Glutamatergic neuron (in vitro differentiated cells): ENCODE measurements around the gene CEP104. TPM values are rescaled to one million over a fixed set of nuclear protein-coding genes. Genes with fewer than 3 reads are reported as not detected.
A peak's percentile ranks its signal among the peaks of the same experiment; 100 is the strongest.

Experiments
- DNase-seq: peaks from one replicate; pipeline ENCODE4 v3.0.0; 2022
- H3K27ac Mint-ChIP-seq: one replicate; pipeline ENCODE4 v1.8.0; 2020; ENCODE audit warnings: mild to moderate bottlenecking, mixed read lengths, inconsistent platforms; ENCODE audit not compliant: unreplicated experiment
- H3K27me3 Mint-ChIP-seq: one replicate; pipeline ENCODE4 v1.8.0; 2020; ENCODE audit warnings: mild to moderate bottlenecking, moderate library complexity, mixed read lengths, inconsistent platforms; ENCODE audit not compliant: unreplicated experiment
- H3K36me3 Mint-ChIP-seq: one replicate; pipeline ENCODE4 v1.8.0; 2020; ENCODE audit warnings: mild to moderate bottlenecking, mixed read lengths, inconsistent platforms; ENCODE audit not compliant: unreplicated experiment
- H3K4me1 Mint-ChIP-seq: one replicate; pipeline ENCODE4 v1.8.0; 2020; ENCODE audit warnings: mild to moderate bottlenecking, low read depth, mixed read lengths, inconsistent platforms; ENCODE audit not compliant: unreplicated experiment
- H3K4me3 Mint-ChIP-seq: one replicate; pipeline ENCODE4 v1.8.0; 2020; ENCODE audit warnings: mild to moderate bottlenecking, mixed read lengths, inconsistent platforms; ENCODE audit not compliant: unreplicated experiment
- H3K9me3 Mint-ChIP-seq: one replicate; pipeline ENCODE4 v1.8.0; 2020; ENCODE audit warnings: mild to moderate bottlenecking, moderate library complexity, mixed read lengths, inconsistent platforms; ENCODE audit not compliant: unreplicated experiment
- CTCF ChIP-seq: fragments of 200-600 bp; sonication (generic); IDR thresholded peaks from one replicate; pipeline ENCODE4 v1.5.0; 2021; ENCODE audit not compliant: partially characterized antibody, unreplicated experiment
- total RNA-seq: library from RNA; stranded (reverse); fragmentation: NEBNext Ultra II Directional; extraction: Animal tissue kit (Norgen Biotek cat#: 25700); gene quantifications from one replicate; pipeline ENCODE4 v1.2.1, GENCODE V29; 2021; ENCODE audit not compliant: unreplicated experiment

Gene CEP104
- total RNA-seq, 1 donor from 2014 or later = 102 TPM

GRCh38 chr1:3799976-3800685 lies 56.9 kb downstream of the CEP104 start:
- H3K4me3 Mint-ChIP-seq = peak overlapping the region; percentile 86
- DNase-seq = peak; percentile 82
- peaks cover 6% of the 10 kb centered on the region for H3K36me3 Mint-ChIP-seq
- peaks cover 23% of the 10 kb centered on the region for H3K9me3 Mint-ChIP-seq
- H3K4me1 Mint-ChIP-seq = peaks cover 31% of the 10 kb centered on the region
- TF ChIP-seq CTCF = no peak
- H3K27me3 Mint-ChIP-seq = peaks cover 19% of the 10 kb centered on the region
- peak overlapping the region; percentile 99 for H3K27ac Mint-ChIP-seq

GRCh38 chr1:3796215-3797061 lies 60.6 kb downstream of the CEP104 start, which contains the start of gene LRRC47:
LRRC47 (minus strand) TSS chr1:3796498; CDS start chr1:3796476, 22 bp downstream.
- H3K4me3 Mint-ChIP-seq = peak within 1 kb of the TSS; percentile 96
- peaks cover 19% of the 10 kb centered on the region for H3K27me3 Mint-ChIP-seq
- peaks cover 23% of the 10 kb centered on the region for H3K9me3 Mint-ChIP-seq
- no peak for TF ChIP-seq CTCF
- H3K36me3 Mint-ChIP-seq = peaks cover 4% of the 10 kb centered on the region
- peak; percentile 92 for DNase-seq
- H3K27ac Mint-ChIP-seq = peak within 1 kb of the TSS; percentile 94
- peaks cover 36% of the 10 kb centered on the region for H3K4me1 Mint-ChIP-seq

GRCh38 chr1:3795453-3796214 lies 61.4 kb downstream of the CEP104 start:
- DNase-seq = no peak
- Mint-ChIP-seq H3K4me3 (peak overlapping the region; percentile 96), H3K27ac (peak overlapping the region; percentile 94), H3K4me1 (peaks cover 35% of the 10 kb centered on the region), H3K36me3 (peaks cover 4% of the 10 kb centered on the region), H3K9me3 (peaks cover 18% of the 10 kb centered on the region), H3K27me3 (peaks cover 14% of the 10 kb centered on the region)
- TF ChIP-seq CTCF = no peak

- Mint-ChIP-seq H3K4me1 (peaks cover 27% of the 10 kb centered on the region), H3K4me3 (peak overlapping the region; percentile 25), H3K36me3 (peaks cover 9% of the 10 kb centered on the region), H3K27me3 (peaks cover 8% of the 10 kb centered on the region), H3K9me3 (peaks cover 5% of the 10 kb centered on the region), H3K27ac (peak overlapping the region; percentile 76)
- DNase-seq = no peak
- no peak for TF ChIP-seq CTCF
These were observed 66.1 kb downstream of the CEP104 start for GRCh38 chr1:3790952-3791351.
